GM12864 (cell line): ENCODE results near the gene PHYKPL.

Experiments used
- DNase-seq: peaks from one replicate; pipeline ENCODE4 v3.0.0-alpha.2; 2011; ENCODE audit warnings: low read depth
- H3K4me3 ChIP-seq: 2 replicates; pipeline ENCODE4 v1.5.1; 2011; ENCODE audit warnings: mild to moderate bottlenecking, low read depth, low read length, control low read depth
- TF ChIP-seq, protein P1 (sequence below): IDR thresholded peaks from 2 replicates; pipeline ENCODE4 v1.5.1; 2011; ENCODE audit warnings: low read depth, mild to moderate bottlenecking, moderate library complexity, low read length, control low read depth, inconsistent platforms; ENCODE audit errors: missing control alignments

PHYKPL gene

DNA sequence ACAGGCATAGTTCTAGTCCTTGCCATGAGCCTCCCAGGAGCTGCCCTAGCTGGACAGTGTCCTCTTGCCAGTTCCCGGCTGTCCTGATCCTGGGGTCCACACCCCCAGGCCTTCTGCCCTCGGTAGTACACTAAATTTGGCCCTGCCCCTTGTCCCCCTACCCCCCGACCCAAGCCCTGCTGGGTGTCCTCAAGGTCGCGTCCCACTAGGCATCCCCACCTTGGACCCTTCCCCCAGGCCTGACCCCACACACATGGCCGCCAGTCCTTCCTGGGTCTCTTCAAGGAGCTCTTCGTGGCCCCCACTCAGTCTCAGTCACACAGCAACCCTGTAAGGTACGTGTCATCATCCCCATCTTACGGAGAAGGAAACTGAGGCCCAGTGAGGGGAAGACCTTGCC lies 40.0 kb upstream of the PHYKPL start:
- no peak overlapping the region for H3K4me3 ChIP-seq
- no peak for DNase-seq
- TF ChIP-seq, protein P1, sequence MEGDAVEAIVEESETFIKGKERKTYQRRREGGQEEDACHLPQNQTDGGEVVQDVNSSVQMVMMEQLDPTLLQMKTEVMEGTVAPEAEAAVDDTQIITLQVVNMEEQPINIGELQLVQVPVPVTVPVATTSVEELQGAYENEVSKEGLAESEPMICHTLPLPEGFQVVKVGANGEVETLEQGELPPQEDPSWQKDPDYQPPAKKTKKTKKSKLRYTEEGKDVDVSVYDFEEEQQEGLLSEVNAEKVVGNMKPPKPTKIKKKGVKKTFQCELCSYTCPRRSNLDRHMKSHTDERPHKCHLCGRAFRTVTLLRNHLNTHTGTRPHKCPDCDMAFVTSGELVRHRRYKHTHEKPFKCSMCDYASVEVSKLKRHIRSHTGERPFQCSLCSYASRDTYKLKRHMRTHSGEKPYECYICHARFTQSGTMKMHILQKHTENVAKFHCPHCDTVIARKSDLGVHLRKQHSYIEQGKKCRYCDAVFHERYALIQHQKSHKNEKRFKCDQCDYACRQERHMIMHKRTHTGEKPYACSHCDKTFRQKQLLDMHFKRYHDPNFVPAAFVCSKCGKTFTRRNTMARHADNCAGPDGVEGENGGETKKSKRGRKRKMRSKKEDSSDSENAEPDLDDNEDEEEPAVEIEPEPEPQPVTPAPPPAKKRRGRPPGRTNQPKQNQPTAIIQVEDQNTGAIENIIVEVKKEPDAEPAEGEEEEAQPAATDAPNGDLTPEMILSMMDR: no peak

DNA sequence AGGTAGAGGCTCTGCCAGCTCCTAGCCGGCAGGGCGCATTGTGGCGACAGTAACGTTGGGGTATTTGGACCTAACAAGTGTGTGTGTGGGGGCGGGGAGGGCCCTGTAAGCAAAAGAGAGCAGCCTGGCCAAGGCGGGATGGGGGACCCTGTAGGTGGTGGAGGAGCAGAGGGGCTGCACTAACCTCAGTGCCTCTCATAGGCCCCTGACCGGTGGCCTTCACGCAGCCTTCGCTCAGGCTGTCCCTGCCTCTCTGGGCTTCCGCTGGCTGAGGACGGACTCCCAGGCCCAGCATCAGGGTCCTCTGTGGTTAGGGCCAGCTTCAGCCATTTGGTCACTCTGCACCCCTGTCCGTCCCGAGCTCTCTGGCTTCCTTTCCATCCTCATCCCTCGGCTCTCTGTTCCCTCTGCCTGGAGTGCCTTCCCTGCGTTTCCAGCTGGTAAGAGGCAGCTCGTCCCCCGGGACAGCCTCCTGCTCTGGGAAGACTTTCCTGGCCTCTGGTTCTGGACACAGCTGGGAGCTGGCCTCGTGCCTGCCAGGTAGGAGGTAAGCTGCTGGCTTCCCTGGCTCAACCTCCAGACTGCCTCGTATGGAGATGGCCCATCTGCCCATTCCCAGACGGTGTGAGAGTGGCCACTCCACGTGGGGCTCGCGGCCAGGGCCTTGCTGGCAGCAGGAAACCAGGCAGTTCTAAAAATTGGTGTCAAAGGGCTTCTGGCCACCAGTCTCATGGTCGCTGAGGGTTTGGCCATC lies 39.3 kb upstream of the PHYKPL start:
- no peak for DNase-seq
- no peak overlapping the region for H3K4me3 ChIP-seq
- TF ChIP-seq, protein P1: no peak

DNA sequence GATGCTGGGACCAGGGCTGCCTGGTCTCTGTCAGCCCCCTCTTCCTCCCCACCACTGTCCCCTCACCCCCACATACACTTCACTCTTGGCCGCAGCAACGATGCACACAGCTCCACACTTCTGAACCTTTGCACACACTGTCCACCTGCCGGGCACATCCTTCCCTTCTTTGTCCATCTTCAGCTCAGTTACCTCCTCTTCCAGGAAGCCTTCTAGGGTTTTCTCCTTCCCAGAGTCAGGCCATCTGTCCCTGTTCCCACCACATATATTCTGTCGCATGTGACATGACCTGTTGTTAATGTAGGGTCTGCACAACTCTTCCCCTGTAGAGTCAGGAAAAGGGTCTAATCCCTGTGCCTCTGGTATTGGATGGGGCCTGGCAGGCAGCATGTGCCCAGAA lies 38.6 kb upstream of the PHYKPL start:
- TF ChIP-seq, protein P1: no peak
- no peak for DNase-seq
- H3K4me3 ChIP-seq: no peak overlapping the region

DNA sequence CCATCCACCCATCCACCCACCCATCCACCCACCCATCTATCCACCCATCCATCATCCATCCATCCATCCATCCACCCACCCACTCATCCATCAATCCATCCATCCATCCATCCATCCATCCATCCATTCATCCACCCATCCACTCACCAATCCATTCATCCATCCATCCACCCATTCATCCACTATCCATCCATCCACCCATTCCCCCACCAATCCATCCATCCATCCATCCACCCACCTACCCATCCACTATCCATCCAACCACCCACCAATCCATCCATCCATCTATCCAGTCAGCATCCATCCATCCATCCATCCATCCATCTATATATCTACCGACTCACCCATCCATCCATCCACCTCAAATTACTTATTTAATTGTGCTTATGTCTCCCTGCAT lies 36.9 kb upstream of the PHYKPL start:
- DNase-seq: no peak
- no peak overlapping the region for H3K4me3 ChIP-seq
- TF ChIP-seq, protein P1: no peak

DNA sequence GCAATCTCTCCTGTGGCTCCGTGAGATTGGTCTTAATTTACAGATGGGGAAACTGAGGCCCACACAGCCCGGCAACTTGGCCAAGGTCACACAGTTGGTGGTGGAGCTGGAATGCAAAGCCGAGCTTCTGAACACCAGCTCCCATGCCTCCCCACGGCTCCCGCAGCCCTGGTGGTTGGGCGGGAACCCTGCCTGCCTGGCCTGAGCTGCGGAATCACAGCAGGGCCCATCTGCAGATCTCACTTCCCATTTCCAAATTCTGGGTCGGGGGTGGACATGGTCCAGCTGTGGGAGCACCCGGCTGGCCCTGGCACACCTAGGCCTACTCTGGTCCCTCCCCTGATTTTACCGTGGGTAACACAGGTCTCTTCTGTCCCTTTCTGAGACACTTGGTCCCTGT lies 35.3 kb upstream of the PHYKPL start:
- H3K4me3 ChIP-seq: no peak overlapping the region
- TF ChIP-seq, protein P1: no peak
- DNase-seq: no peak

DNA sequence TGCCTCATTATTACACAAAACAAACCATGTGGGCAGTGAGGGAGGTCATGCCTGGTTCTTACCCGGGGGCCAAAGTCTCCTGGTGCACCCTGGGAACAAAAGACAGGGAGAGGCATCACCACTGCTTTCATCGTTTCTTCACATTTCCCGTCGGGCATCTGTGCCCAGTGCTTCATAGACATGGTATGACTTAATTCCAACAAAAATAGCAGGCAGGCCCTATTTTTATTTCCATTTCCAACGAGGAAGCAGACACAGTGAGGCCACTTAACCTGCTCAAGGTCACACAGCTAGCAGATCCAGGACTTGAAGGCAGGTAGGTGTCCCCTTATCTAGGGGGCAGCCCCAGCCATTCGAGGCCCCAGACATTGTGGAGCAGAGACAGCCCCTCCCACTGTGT lies 34.6 kb upstream of the PHYKPL start:
- no peak overlapping the region for H3K4me3 ChIP-seq
- DNase-seq: no peak
- TF ChIP-seq, protein P1: no peak

DNA sequence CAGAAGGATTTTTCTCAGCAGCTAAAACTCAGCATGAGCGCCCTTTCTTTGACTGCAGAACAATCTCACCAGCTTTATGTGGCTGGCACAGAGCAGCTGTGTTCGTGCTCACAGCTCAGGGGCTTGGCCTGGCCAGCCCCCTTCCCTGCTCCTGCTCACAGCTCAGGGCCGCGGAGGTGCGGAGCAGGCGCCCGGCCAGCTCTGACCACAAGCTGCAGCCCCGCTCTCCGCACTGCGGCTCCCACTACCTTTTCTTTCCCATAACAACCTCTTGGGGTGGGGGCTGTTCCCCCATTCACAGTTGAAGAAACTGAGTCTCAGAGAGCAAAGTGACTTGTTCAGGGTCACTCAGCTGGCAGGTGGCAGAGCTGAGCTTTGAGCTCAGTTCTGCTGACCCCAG lies 34.0 kb upstream of the PHYKPL start:
- TF ChIP-seq, protein P1: no peak
- no peak overlapping the region for H3K4me3 ChIP-seq
- DNase-seq: no peak
